Erythroblast (primary cell): ENCODE data around the gene CFAP410.

ENCODE experiments used
- GATA1 ChIP-seq: IDR thresholded peaks from 2 replicates; pipeline ENCODE4 v1.6.1; 2011; ENCODE audit warnings: low read depth, mild to moderate bottlenecking, control low read depth, low read length, moderate library complexity
- POLR2A ChIP-seq: IDR thresholded peaks from 2 replicates; pipeline ENCODE4 v1.6.1; 2011; ENCODE audit warnings: mild to moderate bottlenecking, low read length

- TF ChIP-seq POLR2A = no peak
- no peak for TF ChIP-seq GATA1
Observed at GRCh38 chr21:44377201-44377921, 38.2 kb upstream of the CFAP410 start.
